Left lung (tissue), 10 donors: ENCODE data around the gene FAM90A26. TPM values are rescaled to one million over a fixed set of nuclear protein-coding genes. Genes with fewer than 3 reads are reported as not detected.
"Not testable (repeated sequence)": the region's sequence is repeated elsewhere in the genome, so short reads cannot be mapped to it uniquely, and the experiment has no call there.

Experiments used
- ATAC-seq: fragments of 200-7000 bp; cut with Tn5 transposase; one replicate; pipeline ENCODE4 v1.9.1; 2020; ENCODE audit warnings: moderate library complexity
- DNase-seq, 4 donors: peaks; one replicate each; pipeline ENCODE4 v3.0.0-alpha.2; 2013 to 2020
- H3K27ac ChIP-seq, 2 donors: fragments of 200-600 bp; sonication (generic) in 1 of 2; one replicate each; pipeline versions ENCODE4 v1.5.0 to v1.8.0; 2020 to 2021
- H3K27me3 ChIP-seq, 2 donors: fragments of 200-600 bp; sonication (generic) in 1 of 2; one replicate each; pipeline versions ENCODE4 v1.5.0 to v1.8.0; 2020 to 2021
- H3K36me3 ChIP-seq, 2 donors: fragments of 200-600 bp; sonication (generic) in 1 of 2; one replicate each; pipeline versions ENCODE4 v1.5.0 to v1.8.0; 2020 to 2021
- H3K4me1 ChIP-seq, 2 donors: fragments of 200-600 bp; one replicate each; pipeline ENCODE4 v1.8.0; 2021
- H3K4me3 ChIP-seq, 2 donors: fragments of 200-600 bp; sonication (generic) in 1 of 2; one replicate each; pipeline versions ENCODE4 v1.5.0 to v1.8.0; 2020 to 2021; ENCODE audit warnings: mild to moderate bottlenecking in 1 of 2
- H3K9me3 ChIP-seq, 2 donors: fragments of 200-600 bp; sonication (generic) in 1 of 2; one replicate each; pipeline versions ENCODE4 v1.5.0 to v1.8.0; 2020 to 2021
- CTCF ChIP-seq, 2 donors: fragments of 200-600 bp; sonication (generic) in 1 of 2; IDR thresholded peaks; one replicate each; pipeline versions ENCODE4 v1.5.0 to v1.8.0; 2021; ENCODE audit warnings: antibody characterized with exemption in 2 of 2
- intact Hi-C, 2 donors: fragments of 100-400 bp; cut with DNase I; formaldehyde crosslinking; loops; one replicate each; pipeline versions ENCODE4 v1.11.2 to v1.14.2; 2022
- polyA plus RNA-seq, 6 donors: library from polyadenylated mRNA; unstranded; fragments of 120-200 nt; gene quantifications; one replicate each; pipeline ENCODE4 v1.2.1, GENCODE V29; 2013; ENCODE audit not compliant: insufficient read length in 6 of 6
- total RNA-seq, 2 donors: library from RNA; stranded (reverse); fragmentation: NEBNext Ultra II Directional; extraction: Animal tissue kit (Norgen Biotek cat#: 25700); gene quantifications; one replicate each; pipeline ENCODE4 v1.2.1, GENCODE V29; 2021
- donor health status: DM: no; HTN: yes; CAD: no.
- donor health status: DM: no; HTN: no; CAD: no.

The FAM90A26 gene
- total and polyA plus RNA-seq, 8 donors, result 0.08 to 0.23 (median 0.14) TPM; not detected in 2

- Histone ChIP-seq H3K9me3 (no peaks in the 10 kb centered on the region), H3K4me3 (no peak overlapping the region), H3K27ac (no peak overlapping the region), H3K36me3 (no peaks in the 10 kb centered on the region), H3K27me3 (no peaks in the 10 kb centered on the region), H3K4me1 (no peaks in the 10 kb centered on the region)
- peak in 2 of 4 donors; percentile 24 to 69 for DNase-seq
- no peak for TF ChIP-seq CTCF (IDR thresholded peaks at IDR 0.05)
- intact Hi-C loops, result no loop called here
- no peak for ATAC-seq
These were observed 26.7 kb upstream of the FAM90A26 start for GRCh38 chr4:9143421-9144080.

- Histone ChIP-seq H3K4me3 (no peak overlapping the region), H3K27ac (no peak overlapping the region), H3K4me1 (peaks cover 0 to 3% of the 10 kb centered on the region in 2 donors), H3K36me3 (no peaks in the 10 kb centered on the region), H3K27me3 (no peaks in the 10 kb centered on the region), H3K9me3 (no peaks in the 10 kb centered on the region)
- no peak for DNase-seq
- TF ChIP-seq CTCF (IDR thresholded peaks at IDR 0.05), result no peak
- no peak for ATAC-seq
- intact Hi-C loops, result no loop called here
These were observed 23.2 kb upstream of the FAM90A26 start for GRCh38 chr4:9146967-9147366.

GRCh38 chr4:9147368-9147767 lies 22.8 kb upstream of the FAM90A26 start:
- intact Hi-C loops, ATAC-seq, H3K4me3 ChIP-seq, H3K27ac ChIP-seq, H3K4me1 ChIP-seq, H3K9me3 ChIP-seq, DNase-seq, H3K27me3 ChIP-seq, H3K36me3 ChIP-seq: not testable (repeated sequence)

GRCh38 chr4:9148611-9149409 lies 21.4 kb upstream of the FAM90A26 start:
- H3K27ac ChIP-seq, H3K27me3 ChIP-seq, DNase-seq, H3K4me1 ChIP-seq, H3K36me3 ChIP-seq, H3K4me3 ChIP-seq, H3K9me3 ChIP-seq, ATAC-seq, intact Hi-C loops: not testable (repeated sequence)

- H3K9me3 ChIP-seq, ATAC-seq, H3K27me3 ChIP-seq, intact Hi-C loops, H3K4me1 ChIP-seq, H3K36me3 ChIP-seq: not testable (repeated sequence)
- DNase-seq, result peak in 1 of 4 donors; percentile 15
- Histone ChIP-seq H3K27ac (peak overlapping the region; percentile 82 to 88), H3K4me3 (peak overlapping the region; percentile 58 to 70)
These were observed 18.4 kb upstream of the FAM90A26 start for GRCh38 chr4:9151809-9152179.

GRCh38 chr4:9152180-9153007 lies 17.8 kb upstream of the FAM90A26 start:
- H3K36me3 ChIP-seq, H3K27me3 ChIP-seq, H3K9me3 ChIP-seq, intact Hi-C loops, H3K4me1 ChIP-seq: not testable (repeated sequence)
- peak; percentile 91 to 99 (median 98) for DNase-seq
- Histone ChIP-seq H3K4me3 (peak overlapping the region; percentile 58 to 70), H3K27ac (peak overlapping the region; percentile 82 to 88)
- peak; percentile 97 for ATAC-seq

- H3K4me1 ChIP-seq, H3K9me3 ChIP-seq, intact Hi-C loops, H3K36me3 ChIP-seq, H3K27me3 ChIP-seq: not testable (repeated sequence)
- peak; percentile 96 to 98 (median 97) for DNase-seq
- H3K4me3 ChIP-seq, result peak overlapping the region; percentile 59 to 70
- ATAC-seq, result peak; percentile 100
- peak overlapping the region; percentile 56 to 88 for H3K27ac ChIP-seq
These were observed 17.1 kb upstream of the FAM90A26 start for GRCh38 chr4:9153008-9153570.

- H3K4me3 ChIP-seq, result peak overlapping the region; percentile 59 to 70
- intact Hi-C loops, H3K4me1 ChIP-seq, H3K9me3 ChIP-seq, H3K27me3 ChIP-seq, H3K36me3 ChIP-seq, ATAC-seq: not testable (repeated sequence)
- H3K27ac ChIP-seq, result peak overlapping the region; percentile 56 to 88
- peak in 2 of 4 donors; percentile 14 to 25 for DNase-seq
These were observed 16.5 kb upstream of the FAM90A26 start for GRCh38 chr4:9153571-9154157.

GRCh38 chr4:9155101-9155886 lies 14.9 kb upstream of the FAM90A26 start:
- H3K27me3 ChIP-seq, H3K4me3 ChIP-seq, intact Hi-C loops, H3K4me1 ChIP-seq, H3K27ac ChIP-seq, DNase-seq, ATAC-seq, H3K9me3 ChIP-seq, H3K36me3 ChIP-seq: not testable (repeated sequence)
